Colonic mucosa (tissue), 4 donors: ENCODE measurements around the gene ZNF365. TPM values are rescaled to one million over a fixed set of nuclear protein-coding genes. Genes with fewer than 3 reads are reported as not detected.

ENCODE experiments used
- DNase-seq: peaks from one replicate; pipeline ENCODE4 v3.0.0-alpha.2; 2020
- H3K27ac ChIP-seq: fragments of 200-600 bp; one replicate; pipeline ENCODE4 v1.8.0; 2021
- H3K27me3 ChIP-seq: fragments of 200-600 bp; one replicate; pipeline ENCODE4 v1.8.0; 2021
- H3K36me3 ChIP-seq: fragments of 200-600 bp; one replicate; pipeline ENCODE4 v1.8.0; 2021
- H3K4me1 ChIP-seq: fragments of 200-600 bp; one replicate; pipeline ENCODE4 v1.8.0; 2021; ENCODE audit warnings: mild to moderate bottlenecking
- H3K4me3 ChIP-seq: fragments of 200-600 bp; one replicate; pipeline ENCODE4 v1.8.0; 2021
- H3K9ac ChIP-seq, 2 donors: one replicate each; pipeline ENCODE4 v1.7.0; 2013; ENCODE audit warnings: control low read depth in 2 of 2, low read depth in 2 of 2, low read length in 2 of 2
- H3K9me3 ChIP-seq: fragments of 200-600 bp; one replicate; pipeline ENCODE4 v1.8.0; 2021
- intact Hi-C: fragments of 100-400 bp; cut with DNase I; formaldehyde crosslinking; loops from one replicate; pipeline ENCODE4 v1.14.1; 2022
- total RNA-seq, 2 donors: library from RNA; stranded (reverse); fragmentation: NEBNext Ultra II Directional in 1 of 2; extraction: Animal tissue kit (Norgen Biotek cat#: 25700) in 1 of 2; gene quantifications; one replicate each; pipeline ENCODE4 v1.2.1, GENCODE V29; 2021
- TF ChIP-seq, protein P1 (sequence below): fragments of 200-600 bp; IDR thresholded peaks from one replicate; pipeline ENCODE4 v1.8.0; 2022; ENCODE audit warnings: antibody characterized with exemption, mild to moderate bottlenecking
- donor health status: healthy.
- donor health status: DM: no; HTN: no; CAD: no.
- donor health status: DM: no; HTN: no; CAD: no.

The ZNF365 gene
- total RNA-seq, 2 donors from 2014 or later, result 0.25 TPM; not detected in 1

DNA sequence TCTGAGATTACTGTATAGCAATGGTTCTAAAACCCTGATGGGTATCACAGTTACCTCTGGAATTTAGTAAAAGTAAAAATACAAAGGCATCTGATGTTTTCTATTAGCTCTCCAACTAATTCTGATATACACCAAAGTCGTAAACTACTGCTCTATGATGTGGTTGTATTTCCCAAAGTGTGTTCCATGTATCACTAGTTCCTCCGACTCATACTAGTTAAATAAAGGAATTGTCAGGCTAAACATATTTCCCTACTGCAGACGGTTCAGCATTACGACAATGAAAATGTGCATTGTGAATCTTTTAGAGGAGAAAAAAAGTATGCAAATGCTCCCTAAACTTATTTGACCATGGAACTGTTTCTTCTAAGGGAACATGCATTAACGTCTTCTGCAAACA is 38.9 kb downstream of the ZNF365 start:
- no peak overlapping the region for H3K27ac ChIP-seq
- DNase-seq, result no peak
- no peaks in the 10 kb centered on the region for H3K9me3 ChIP-seq
- no peaks in the 10 kb centered on the region for H3K36me3 ChIP-seq
- no peaks in the 10 kb centered on the region for H3K27me3 ChIP-seq
- TF ChIP-seq, protein P1, sequence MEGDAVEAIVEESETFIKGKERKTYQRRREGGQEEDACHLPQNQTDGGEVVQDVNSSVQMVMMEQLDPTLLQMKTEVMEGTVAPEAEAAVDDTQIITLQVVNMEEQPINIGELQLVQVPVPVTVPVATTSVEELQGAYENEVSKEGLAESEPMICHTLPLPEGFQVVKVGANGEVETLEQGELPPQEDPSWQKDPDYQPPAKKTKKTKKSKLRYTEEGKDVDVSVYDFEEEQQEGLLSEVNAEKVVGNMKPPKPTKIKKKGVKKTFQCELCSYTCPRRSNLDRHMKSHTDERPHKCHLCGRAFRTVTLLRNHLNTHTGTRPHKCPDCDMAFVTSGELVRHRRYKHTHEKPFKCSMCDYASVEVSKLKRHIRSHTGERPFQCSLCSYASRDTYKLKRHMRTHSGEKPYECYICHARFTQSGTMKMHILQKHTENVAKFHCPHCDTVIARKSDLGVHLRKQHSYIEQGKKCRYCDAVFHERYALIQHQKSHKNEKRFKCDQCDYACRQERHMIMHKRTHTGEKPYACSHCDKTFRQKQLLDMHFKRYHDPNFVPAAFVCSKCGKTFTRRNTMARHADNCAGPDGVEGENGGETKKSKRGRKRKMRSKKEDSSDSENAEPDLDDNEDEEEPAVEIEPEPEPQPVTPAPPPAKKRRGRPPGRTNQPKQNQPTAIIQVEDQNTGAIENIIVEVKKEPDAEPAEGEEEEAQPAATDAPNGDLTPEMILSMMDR, result no peak
- H3K4me3 ChIP-seq, result no peak overlapping the region
- H3K9ac ChIP-seq, result no peak overlapping the region
- intact Hi-C loops, result no loop called here
- H3K4me1 ChIP-seq, result no peaks in the 10 kb centered on the region

DNA sequence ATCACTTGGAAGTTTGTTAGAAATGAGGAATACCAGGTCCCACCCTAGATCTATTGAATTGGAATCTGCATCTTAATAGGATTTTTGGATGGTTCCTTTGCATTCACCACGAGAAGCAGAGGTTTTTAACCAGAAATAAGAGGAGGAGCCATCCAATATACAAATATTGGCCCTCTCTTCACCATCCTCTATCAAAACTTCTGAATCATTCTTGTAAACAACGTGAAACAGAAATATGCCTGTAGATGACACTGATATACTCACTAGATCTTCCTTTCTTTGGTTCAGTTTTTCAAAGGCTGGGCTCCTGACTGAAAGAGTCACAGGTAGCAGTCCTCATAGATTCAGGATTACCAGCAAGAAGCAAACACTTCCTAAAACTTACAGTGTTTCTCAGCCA is 39.5 kb downstream of the ZNF365 start:
- no peaks in the 10 kb centered on the region for H3K36me3 ChIP-seq
- DNase-seq, result no peak
- intact Hi-C loops, result no loop called here
- no peak overlapping the region for H3K27ac ChIP-seq
- H3K27me3 ChIP-seq, result no peaks in the 10 kb centered on the region
- no peak overlapping the region for H3K4me3 ChIP-seq
- H3K9ac ChIP-seq, result no peak overlapping the region
- TF ChIP-seq, protein P1, result no peak
- H3K4me1 ChIP-seq, result no peaks in the 10 kb centered on the region
- no peaks in the 10 kb centered on the region for H3K9me3 ChIP-seq

DNA sequence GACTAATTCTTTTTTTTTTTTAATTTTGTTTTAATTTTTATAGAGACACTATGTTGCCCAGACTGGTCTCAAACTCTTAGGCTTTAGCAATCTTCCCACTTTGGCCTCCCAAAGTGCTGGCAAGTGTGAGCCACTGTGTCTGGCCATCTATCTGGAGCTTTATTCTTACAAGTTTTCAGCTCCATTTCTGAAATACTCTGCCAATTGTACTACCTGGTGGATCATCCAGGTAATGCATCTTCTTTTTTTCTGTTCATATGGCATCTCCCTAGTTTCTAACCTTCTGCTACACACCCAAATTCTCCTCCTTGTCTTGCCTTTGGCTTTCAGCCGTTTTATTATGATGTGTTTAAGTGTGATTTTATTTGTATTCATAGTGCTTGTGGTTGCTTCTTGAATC is 40.2 kb downstream of the ZNF365 start:
- Histone ChIP-seq H3K27ac (no peak overlapping the region), H3K9ac (no peak overlapping the region), H3K4me1 (no peaks in the 10 kb centered on the region), H3K27me3 (no peaks in the 10 kb centered on the region), H3K9me3 (no peaks in the 10 kb centered on the region), H3K36me3 (no peaks in the 10 kb centered on the region), H3K4me3 (no peak overlapping the region)
- intact Hi-C loops, result no loop called here
- DNase-seq, result no peak
- TF ChIP-seq, protein P1, result no peak

DNA sequence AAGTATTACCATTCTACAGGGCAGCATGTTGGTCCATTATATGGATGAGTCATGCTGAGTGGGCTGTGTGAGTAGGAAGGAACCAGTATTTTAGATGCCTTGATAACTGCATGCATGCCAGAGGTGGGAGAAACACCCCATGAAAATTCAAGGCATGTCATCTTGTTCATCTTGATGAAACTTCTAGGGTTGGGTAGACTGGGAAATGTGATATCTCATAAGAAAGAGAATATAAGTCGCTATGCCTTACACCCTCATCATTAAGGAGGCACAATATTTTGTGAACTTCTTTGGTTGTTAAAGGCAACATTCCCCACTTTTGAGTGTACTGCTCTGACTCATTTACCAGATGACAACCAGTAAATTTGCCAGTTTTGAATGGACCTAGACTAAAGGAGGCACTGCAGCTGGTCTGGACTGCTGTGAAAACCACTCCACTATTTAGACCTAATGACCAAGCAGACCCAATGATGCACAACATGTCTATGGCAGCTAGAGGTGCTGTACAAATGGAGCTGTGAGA is 48.0 kb downstream of the ZNF365 start:
- no peaks in the 10 kb centered on the region for H3K9me3 ChIP-seq
- intact Hi-C loops, result no loop called here
- no peaks in the 10 kb centered on the region for H3K27me3 ChIP-seq
- TF ChIP-seq, protein P1, result no peak
- no peaks in the 10 kb centered on the region for H3K4me1 ChIP-seq
- H3K4me3 ChIP-seq, result no peak overlapping the region
- DNase-seq, result no peak
- H3K9ac ChIP-seq, result no peak overlapping the region
- H3K36me3 ChIP-seq, result no peaks in the 10 kb centered on the region
- no peak overlapping the region for H3K27ac ChIP-seq

DNA sequence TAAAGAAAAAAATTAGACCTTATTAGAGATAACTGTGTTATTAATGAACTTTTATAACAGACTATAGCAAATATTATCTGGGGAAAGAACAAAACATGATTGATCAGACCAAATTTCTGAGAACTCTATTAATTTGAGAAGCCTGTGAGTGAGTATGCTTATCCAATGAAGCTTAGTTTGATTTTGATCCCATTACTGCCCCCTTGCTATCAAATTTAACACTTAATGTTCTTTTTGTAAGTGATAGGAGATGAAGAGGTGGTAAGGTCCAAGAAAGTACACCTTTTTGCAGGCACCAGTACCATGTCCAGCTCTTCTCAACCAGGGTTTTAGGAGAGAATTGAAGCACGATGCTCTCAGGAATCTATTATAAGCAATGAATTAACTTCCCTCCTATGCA is 49.9 kb downstream of the ZNF365 start:
- no peaks in the 10 kb centered on the region for H3K9me3 ChIP-seq
- H3K27ac ChIP-seq, result no peak overlapping the region
- intact Hi-C loops, result no loop called here
- TF ChIP-seq, protein P1, result no peak
- DNase-seq, result no peak
- no peaks in the 10 kb centered on the region for H3K27me3 ChIP-seq
- no peak overlapping the region for H3K4me3 ChIP-seq
- no peaks in the 10 kb centered on the region for H3K36me3 ChIP-seq
- H3K9ac ChIP-seq, result no peak overlapping the region
- H3K4me1 ChIP-seq, result no peaks in the 10 kb centered on the region
